HEK293T (cell line): Measurements from ENCODE around the gene RASA1.

Experiments used
- BHLHE40 ChIP-seq: fragments of 450-650 bp; IDR thresholded peaks from 2 replicates; pipeline ENCODE4 v1.6.1; 2016; ENCODE audit warnings: mild to moderate bottlenecking, moderate library complexity, borderline replicate concordance
- ELF4 ChIP-seq: fragments of 450-650 bp; IDR thresholded peaks from 2 replicates; pipeline ENCODE4 v1.6.1; 2017; ENCODE audit warnings: antibody characterized with exemption
- FOXA1 ChIP-seq: fragments of 450-650 bp; IDR thresholded peaks from 2 replicates; pipeline ENCODE4 v1.6.1; 2016; ENCODE audit warnings: mild to moderate bottlenecking
- FOXK2 ChIP-seq: fragments of 450-650 bp; IDR thresholded peaks from 2 replicates; pipeline ENCODE4 v1.6.1; 2016; ENCODE audit warnings: mild to moderate bottlenecking
- FOXM1 ChIP-seq: fragments of 450-650 bp; IDR thresholded peaks from 2 replicates; pipeline ENCODE4 v1.6.1; 2017; ENCODE audit warnings: mild to moderate bottlenecking, borderline replicate concordance
- NFRKB ChIP-seq: fragments of 450-650 bp; IDR thresholded peaks from 2 replicates; pipeline ENCODE4 v1.6.1; 2016; ENCODE audit warnings: mild to moderate bottlenecking, moderate library complexity
- SP1 ChIP-seq: fragments of 450-650 bp; IDR thresholded peaks from 2 replicates; pipeline ENCODE4 v1.6.1; 2017
- SUZ12 ChIP-seq: fragments of 450-650 bp; IDR thresholded peaks from 2 replicates; pipeline ENCODE4 v1.6.1; 2016; ENCODE audit warnings: mild to moderate bottlenecking
- TARDBP ChIP-seq: fragments of 450-650 bp; IDR thresholded peaks from 2 replicates; pipeline ENCODE4 v1.6.1; 2016
- TF ChIP-seq, protein P1 (sequence below): fragments of 450-650 bp; IDR thresholded peaks from 2 replicates; pipeline ENCODE4 v1.6.1; 2016

DNA sequence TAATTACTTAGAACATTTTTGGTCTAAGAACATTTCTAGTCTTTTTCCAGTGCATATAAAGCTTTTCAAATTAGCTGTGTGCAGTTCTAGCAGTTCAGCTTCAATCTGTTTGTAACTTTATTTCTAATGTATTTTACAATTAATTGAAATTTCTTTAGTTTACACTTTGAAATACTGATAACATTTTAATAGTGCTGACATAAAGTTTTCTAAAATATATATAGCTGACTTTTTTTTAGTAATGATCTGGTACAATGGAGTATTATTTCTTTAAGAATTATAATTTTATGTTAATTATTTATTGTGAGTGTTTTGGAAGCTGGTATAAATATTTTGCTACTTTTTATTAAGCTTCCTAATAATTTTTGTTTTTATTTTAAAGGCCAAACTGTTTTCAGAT lies 101.7 kb downstream of the RASA1 start:
- no peak for TF ChIP-seq FOXA1
- TF ChIP-seq ELF4, result no peak
- no peak for TF ChIP-seq FOXM1
- TF ChIP-seq NFRKB, result no peak
- TF ChIP-seq TARDBP, result no peak
- TF ChIP-seq SUZ12, result no peak
- TF ChIP-seq FOXK2, result no peak
- no peak for TF ChIP-seq BHLHE40
- TF ChIP-seq SP1, result no peak
- TF ChIP-seq, protein P1, sequence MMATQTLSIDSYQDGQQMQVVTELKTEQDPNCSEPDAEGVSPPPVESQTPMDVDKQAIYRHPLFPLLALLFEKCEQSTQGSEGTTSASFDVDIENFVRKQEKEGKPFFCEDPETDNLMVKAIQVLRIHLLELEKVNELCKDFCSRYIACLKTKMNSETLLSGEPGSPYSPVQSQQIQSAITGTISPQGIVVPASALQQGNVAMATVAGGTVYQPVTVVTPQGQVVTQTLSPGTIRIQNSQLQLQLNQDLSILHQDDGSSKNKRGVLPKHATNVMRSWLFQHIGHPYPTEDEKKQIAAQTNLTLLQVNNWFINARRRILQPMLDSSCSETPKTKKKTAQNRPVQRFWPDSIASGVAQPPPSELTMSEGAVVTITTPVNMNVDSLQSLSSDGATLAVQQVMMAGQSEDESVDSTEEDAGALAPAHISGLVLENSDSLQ, result no peak
